ENCODE results near the gene BPIFB4.

DNA sequence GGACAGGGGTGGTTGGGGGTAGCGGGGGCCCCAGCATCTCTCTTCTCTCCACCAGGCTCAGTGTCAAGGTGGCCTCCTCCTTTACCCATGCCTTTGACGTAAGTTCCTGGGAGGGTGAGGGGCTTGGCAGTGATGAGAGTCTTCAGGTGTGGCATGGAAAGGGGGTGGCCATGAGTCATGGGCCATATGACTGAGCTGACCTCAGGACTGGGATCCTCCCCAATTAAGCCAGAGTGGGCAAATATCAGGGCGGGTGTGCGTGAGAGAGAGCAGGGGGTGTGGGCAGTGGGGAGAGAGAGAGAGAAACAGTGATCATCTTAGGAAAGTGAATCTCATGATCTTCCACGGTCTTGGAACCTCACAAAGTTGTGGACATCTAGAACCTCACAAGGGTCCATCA, 8.2 kb upstream of the BPIFB4 start:
- TF ChIP-seq, protein P1, sequence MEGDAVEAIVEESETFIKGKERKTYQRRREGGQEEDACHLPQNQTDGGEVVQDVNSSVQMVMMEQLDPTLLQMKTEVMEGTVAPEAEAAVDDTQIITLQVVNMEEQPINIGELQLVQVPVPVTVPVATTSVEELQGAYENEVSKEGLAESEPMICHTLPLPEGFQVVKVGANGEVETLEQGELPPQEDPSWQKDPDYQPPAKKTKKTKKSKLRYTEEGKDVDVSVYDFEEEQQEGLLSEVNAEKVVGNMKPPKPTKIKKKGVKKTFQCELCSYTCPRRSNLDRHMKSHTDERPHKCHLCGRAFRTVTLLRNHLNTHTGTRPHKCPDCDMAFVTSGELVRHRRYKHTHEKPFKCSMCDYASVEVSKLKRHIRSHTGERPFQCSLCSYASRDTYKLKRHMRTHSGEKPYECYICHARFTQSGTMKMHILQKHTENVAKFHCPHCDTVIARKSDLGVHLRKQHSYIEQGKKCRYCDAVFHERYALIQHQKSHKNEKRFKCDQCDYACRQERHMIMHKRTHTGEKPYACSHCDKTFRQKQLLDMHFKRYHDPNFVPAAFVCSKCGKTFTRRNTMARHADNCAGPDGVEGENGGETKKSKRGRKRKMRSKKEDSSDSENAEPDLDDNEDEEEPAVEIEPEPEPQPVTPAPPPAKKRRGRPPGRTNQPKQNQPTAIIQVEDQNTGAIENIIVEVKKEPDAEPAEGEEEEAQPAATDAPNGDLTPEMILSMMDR (IDR thresholded peaks at IDR 0.05; ENCODE audit: insufficient read depth, low read depth, low read length), result no peak
- no peak for TF ChIP-seq EZH2 (IDR thresholded peaks at IDR 0.05; ENCODE audit: insufficient read depth, low read length)
